A549 (cell line): ENCODE results near the gene CNTN4. TPM values are rescaled to one million over a fixed set of nuclear protein-coding genes. Genes with fewer than 3 reads are reported as not detected.

Experiments used
- ATAC-seq, 2 experiments: fragments of 200-7000 bp in 1 of 2; fragments of >200 bp in 1 of 2; cut with Nextera tagmentation in 1 of 2; cut with Tn5 transposase in 1 of 2; 3 replicates each; pipeline versions ENCODE4 v1.8.0 to v1.9.1; 2018 to 2020; ENCODE audit warnings: mild to moderate bottlenecking in 1 of 2, moderate library complexity in 1 of 2
- CTCF ChIA-PET: fragments of 300-600 bp; sonication (Branson Sonifier 250); formaldehyde crosslinking; extraction: SDS; loops from one replicate; lab custom pipeline; 2021; ENCODE audit warnings: antibody characterized with exemption, inconsistent platforms; lab: Yijun Ruan, JAX
- POLR2A ChIA-PET: fragments of 350-600 bp; formaldehyde crosslinking; extraction: SDS; loops from one replicate; lab custom pipeline; 2021; ENCODE audit warnings: antibody characterized with exemption, inconsistent platforms; lab: Yijun Ruan, JAX
- DNase-seq, 2 experiments: peaks; one replicate each; pipeline versions ENCODE4 v3.0.0 to v3.0.0-alpha.2; 2011 to 2016; ENCODE audit warnings: low read depth in 1 of 2, low spot score in 1 of 2
- FAIRE-seq: peaks from 2 replicates; lab custom pipeline; 2011; peaks lifted over from hg19 to GRCh38; lab: Jason Lieb, UNC
- H3K27ac ChIP-seq, 2 experiments: fragments of >200 bp; sonication (Bioruptor Twin); formaldehyde crosslinking; 3 replicates each; pipeline ENCODE4 v1.5.1; 2016 to 2017
- H3K4me1 ChIP-seq: fragments of >200 bp; sonication (Bioruptor Twin); formaldehyde crosslinking; 3 replicates; pipeline ENCODE4 v1.6.1; 2016
- H3K4me2 ChIP-seq: fragments of >200 bp; sonication (Bioruptor Twin); formaldehyde crosslinking; 3 replicates; pipeline ENCODE4 v1.6.1; 2016
- H3K4me3 ChIP-seq: fragments of >200 bp; sonication (Bioruptor Twin); formaldehyde crosslinking; 3 replicates; pipeline ENCODE4 v1.5.1; 2016
- H3K9me3 ChIP-seq: fragments of >200 bp; sonication (Bioruptor Twin); formaldehyde crosslinking; 3 replicates; pipeline ENCODE4 v1.6.1; 2016
- BCL3 ChIP-seq: fragments of >200 bp; sonication (Bioruptor Twin); formaldehyde crosslinking; IDR thresholded peaks from 3 replicates; pipeline ENCODE4 v1.6.1; 2016
- CEBPB ChIP-seq, 2 experiments: fragments of >200 bp in 1 of 2; sonication (Bioruptor Twin) in 1 of 2; formaldehyde crosslinking in 1 of 2; IDR thresholded peaks; 2 replicates each; pipeline ENCODE4 v1.6.1; 2012 to 2016
- EHMT2 ChIP-seq: fragments of 200-600 bp; sonication (generic); IDR thresholded peaks from 2 replicates; pipeline ENCODE4 v1.6.1; 2016; ENCODE audit warnings: antibody characterized with exemption, low read depth, mild to moderate bottlenecking, moderate library complexity
- ESRRA ChIP-seq: fragments of 150-350 bp; IDR thresholded peaks from 2 replicates; pipeline ENCODE4 v1.6.1; 2014; ENCODE audit warnings: mild to moderate bottlenecking, low read length, borderline replicate concordance
- FOSL2 ChIP-seq, 2 experiments: fragments of 450-650 bp in 1 of 2; fragments of >200 bp in 1 of 2; sonication (Bioruptor Twin) in 1 of 2; formaldehyde crosslinking; IDR thresholded peaks; 2 replicates each; pipeline versions ENCODE4 v1.5.0 to v1.6.1; 2016 to 2020; ENCODE audit warnings: mild to moderate bottlenecking in 1 of 2, moderate library complexity in 1 of 2
- FOXS1 ChIP-seq: fragments of 250-450 bp; sonication (Bioruptor Pico); IDR thresholded peaks from 2 replicates; pipeline ENCODE4 v1.5.0; 2020; ENCODE audit warnings: mild to moderate bottlenecking, moderate library complexity
- HDAC2 ChIP-seq: fragments of 200-600 bp; sonication (generic); IDR thresholded peaks from 2 replicates; pipeline ENCODE4 v1.6.1; 2016
- HOXB5 ChIP-seq: fragments of 250-450 bp; sonication (Bioruptor Pico); IDR thresholded peaks from 2 replicates; pipeline ENCODE4 v1.5.0; 2020; ENCODE audit warnings: mild to moderate bottlenecking, moderate library complexity
- JUN ChIP-seq, 2 experiments: fragments of >200 bp; sonication (Bioruptor Twin); formaldehyde crosslinking; IDR thresholded peaks; 2 replicates in 1 of 2; 3 replicates in 1 of 2; pipeline ENCODE4 v1.6.1; 2016 to 2017
- JUNB ChIP-seq: fragments of >200 bp; sonication (Bioruptor Twin); formaldehyde crosslinking; IDR thresholded peaks from 2 replicates; pipeline ENCODE4 v1.6.1; 2016
- KDM1A ChIP-seq: fragments of 200-600 bp; sonication (generic); IDR thresholded peaks from 2 replicates; pipeline ENCODE4 v1.6.1; 2016; ENCODE audit warnings: low read depth, mild to moderate bottlenecking
- KDM5A ChIP-seq: fragments of 200-600 bp; sonication (generic); IDR thresholded peaks from 2 replicates; pipeline ENCODE4 v1.6.1; 2016; ENCODE audit warnings: antibody characterized with exemption, mild to moderate bottlenecking
- MAZ ChIP-seq: fragments of 150-350 bp; IDR thresholded peaks from 2 replicates; pipeline ENCODE4 v1.6.1; 2014; ENCODE audit warnings: antibody characterized with exemption, low read depth, low read length, borderline replicate concordance
- MYC ChIP-seq: IDR thresholded peaks from 2 replicates; pipeline ENCODE4 v1.6.1; 2012; ENCODE audit warnings: mild to moderate bottlenecking, inconsistent platforms, low read length, improper control_type of control experiment, borderline replicate concordance
- NFE2L2 ChIP-seq: fragments of 150-350 bp; conservative IDR thresholded peaks from 2 replicates; pipeline ENCODE4 v1.6.1; 2014; ENCODE audit warnings: low read length
- PBX3 ChIP-seq: IDR thresholded peaks from 2 replicates; pipeline ENCODE4 v1.6.1; 2012
- RAD21 ChIP-seq, 2 experiments: fragments of >200 bp in 1 of 2; sonication (Bioruptor Twin) in 1 of 2; formaldehyde crosslinking in 1 of 2; IDR thresholded peaks in 1 of 2; conservative IDR thresholded peaks in 1 of 2; 2 replicates in 1 of 2; 3 replicates in 1 of 2; pipeline ENCODE4 v1.6.1; 2012 to 2018; ENCODE audit warnings: inconsistent platforms in 1 of 2
- RARB ChIP-seq: fragments of 250-450 bp; sonication (Bioruptor Pico); IDR thresholded peaks from 2 replicates; pipeline ENCODE4 v1.8.0; 2021; ENCODE audit warnings: mild to moderate bottlenecking, moderate library complexity
- REST ChIP-seq: fragments of 200-600 bp; sonication (generic); IDR thresholded peaks from 2 replicates; pipeline ENCODE4 v1.6.1; 2016; ENCODE audit warnings: antibody characterized with exemption, mild to moderate bottlenecking, moderate library complexity
- RFX5 ChIP-seq: fragments of 450-650 bp; IDR thresholded peaks from 2 replicates; pipeline ENCODE4 v1.7.1; 2014; ENCODE audit warnings: antibody characterized with exemption, mild to moderate bottlenecking, moderate library complexity
- SREBF2 ChIP-seq: fragments of 450-650 bp; IDR thresholded peaks from 2 replicates; pipeline ENCODE4 v1.6.1; 2014; ENCODE audit warnings: mild to moderate bottlenecking, moderate library complexity
- TP53 ChIP-seq: fragments of 250-450 bp; sonication (Bioruptor Pico); IDR thresholded peaks from 2 replicates; pipeline ENCODE4 v1.5.0; 2021; ENCODE audit warnings: mild to moderate bottlenecking, moderate library complexity
- ZFP36 ChIP-seq: fragments of 450-650 bp; IDR thresholded peaks from 2 replicates; pipeline ENCODE4 v1.6.1; 2014; ENCODE audit warnings: borderline replicate concordance; ENCODE audit not compliant: partially characterized antibody
- WGBS: methylation state at CpG from one replicate; pipeline ENCODE4 v1.1.6; 2017; ENCODE audit errors: missing lambda C conversion rate; 5-methylcytosine and 5-hydroxymethylcytosine counted together
- polyA plus RNA-seq, 4 experiments: library from polyadenylated mRNA; depleted of rRNA in 3 of 4; stranded (reverse); fragments of >200 nt; fragmentation: RNase III in 1 of 4; extraction: RNeasy Plus Mini Kit Qiagen cat#74134 plus additional on column Dnase treatment in 1 of 4; gene quantifications; 2 replicates in 3 of 4; 3 replicates in 1 of 4; pipeline ENCODE4 v1.2.3, GENCODE V29; 2011 to 2017
- TF ChIP-seq, protein P1 (sequence below): fragments of 150-350 bp; IDR thresholded peaks from 2 replicates; pipeline ENCODE4 v1.6.1; 2014; ENCODE audit warnings: low read depth, mild to moderate bottlenecking, low read length

The CNTN4 gene
- polyA plus RNA-seq, 2 of the 4 experiments (the other 2 are of a cell fraction), result 0.03 TPM; not detected in 1

- Histone ChIP-seq H3K4me1 (no peaks in the 10 kb centered on the region), H3K27ac (no peak overlapping the region), H3K4me2 (no peak overlapping the region), H3K4me3 (no peak overlapping the region), H3K9me3 (no peaks in the 10 kb centered on the region)
- FAIRE-seq (no peak), DNase-seq (no peak), ATAC-seq (no peak)
- TF ChIP-seq FOSL2 (IDR thresholded peaks at IDR 0.05), result no peak
- no peak for TF ChIP-seq FOSL2 (CRISPR knock-in tag; IDR thresholded peaks at IDR 0.05)
- TF ChIP-seq ZFP36, result no peak
- no peak for TF ChIP-seq RARB (CRISPR knock-in tag)
- TF ChIP-seq ESRRA, result no peak
- TF ChIP-seq BCL3, result no peak
- TF ChIP-seq TP53 (CRISPR knock-in tag), result no peak
- TF ChIP-seq JUN (IDR thresholded peaks at IDR 0.05), result no peak
- no peak for TF ChIP-seq HDAC2
- TF ChIP-seq, protein P1, sequence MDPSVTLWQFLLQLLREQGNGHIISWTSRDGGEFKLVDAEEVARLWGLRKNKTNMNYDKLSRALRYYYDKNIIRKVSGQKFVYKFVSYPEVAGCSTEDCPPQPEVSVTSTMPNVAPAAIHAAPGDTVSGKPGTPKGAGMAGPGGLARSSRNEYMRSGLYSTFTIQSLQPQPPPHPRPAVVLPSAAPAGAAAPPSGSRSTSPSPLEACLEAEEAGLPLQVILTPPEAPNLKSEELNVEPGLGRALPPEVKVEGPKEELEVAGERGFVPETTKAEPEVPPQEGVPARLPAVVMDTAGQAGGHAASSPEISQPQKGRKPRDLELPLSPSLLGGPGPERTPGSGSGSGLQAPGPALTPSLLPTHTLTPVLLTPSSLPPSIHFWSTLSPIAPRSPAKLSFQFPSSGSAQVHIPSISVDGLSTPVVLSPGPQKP, result no peak
- TF ChIP-seq MAZ, result no peak
- TF ChIP-seq EHMT2, result no peak
- no peak for TF ChIP-seq HOXB5 (CRISPR knock-in tag)
- TF ChIP-seq RAD21 (conservative IDR thresholded peaks at IDR 0.05 in 1 of 2, IDR thresholded peaks at IDR 0.05 in 1 of 2), result no peak
- WGBS, result 4% methylated on average over 2 of the region's 2 CpGs
- ChIA-PET CTCF (interaction anchor here (1.3 kb wide), 1 partner anchor 12 kb away, joined by 3 read pairs; no protein-coding TSS in a partner anchor), POLR2A (no interaction called here)
These were observed 789.9 kb downstream of the CNTN4 start for GRCh38 chr3:2888592-2888991.

- no peak for ATAC-seq
- H3K9me3 ChIP-seq, result no peaks in the 10 kb centered on the region
- H3K27ac ChIP-seq, result no peak overlapping the region
- ChIA-PET CTCF (no interaction called here), POLR2A (no interaction called here)
- H3K4me1 ChIP-seq, result no peaks in the 10 kb centered on the region
- 6% methylated on average over 2 of the region's 2 CpGs for WGBS
- TF ChIP-seq TP53 (CRISPR knock-in tag), result no peak
- TF ChIP-seq REST, result no peak
- TF ChIP-seq FOXS1 (CRISPR knock-in tag), result no peak
- no peak for TF ChIP-seq JUNB
- no peak for TF ChIP-seq PBX3
- no peak for TF ChIP-seq RARB (CRISPR knock-in tag)
- TF ChIP-seq KDM5A, result no peak
- TF ChIP-seq RAD21 (conservative IDR thresholded peaks at IDR 0.05 in 1 of 2, IDR thresholded peaks at IDR 0.05 in 1 of 2), result no peak
- no peak for TF ChIP-seq MYC
- no peak for TF ChIP-seq SREBF2
- no peak for TF ChIP-seq KDM1A
- no peak for TF ChIP-seq HOXB5 (CRISPR knock-in tag)
- no peak for TF ChIP-seq BCL3
- no peak for TF ChIP-seq CEBPB (IDR thresholded peaks at IDR 0.05)
- TF ChIP-seq NFE2L2, result no peak
- no peak for TF ChIP-seq RFX5
- H3K4me2 ChIP-seq, result no peak overlapping the region
- no peak for FAIRE-seq
- DNase-seq, result no peak
- H3K4me3 ChIP-seq, result no peak overlapping the region
These were observed 791.1 kb downstream of the CNTN4 start for GRCh38 chr3:2889736-2890135.
